MCF 10A (cell line): ENCODE data around the gene CCDC78. TPM values are rescaled to one million over a fixed set of nuclear protein-coding genes. Genes with fewer than 3 reads are reported as not detected.

Experiments used
- BruUV-seq: library from RNA; stranded (reverse); fragments of 400-500 nt; replicated peaks from 2 replicates; lab custom pipeline; 2021; lab: Mats Ljungman, UMichigan
- CTCF ChIA-PET: fragments of 300-600 bp; sonication (Branson Sonifier 250); formaldehyde crosslinking; extraction: SDS; loops from one replicate; lab custom pipeline; 2021; ENCODE audit warnings: antibody characterized with exemption, inconsistent platforms; lab: Yijun Ruan, JAX
- POLR2A ChIA-PET: fragments of 300-600, 350-650 bp; sonication (Branson Sonifier 250); formaldehyde crosslinking; extraction: SDS; loops from one replicate; lab custom pipeline; 2020; ENCODE audit warnings: antibody characterized with exemption, inconsistent platforms; lab: Yijun Ruan, JAX
- DNase-seq: peaks from one replicate; pipeline ENCODE4 v3.0.0-alpha.2; 2018; ENCODE audit not compliant: unreplicated experiment
- H3K27ac Mint-ChIP-seq: one replicate; pipeline ENCODE4 v1.8.0; 2022; ENCODE audit warnings: mild to moderate bottlenecking, low read depth, mixed read lengths; ENCODE audit not compliant: unreplicated experiment
- H3K27me3 Mint-ChIP-seq: one replicate; pipeline ENCODE4 v1.8.0; 2022; ENCODE audit warnings: mixed read lengths; ENCODE audit not compliant: insufficient read depth, unreplicated experiment
- H3K36me3 Mint-ChIP-seq: one replicate; pipeline ENCODE4 v1.8.0; 2022; ENCODE audit warnings: mild to moderate bottlenecking, moderate library complexity, mixed read lengths; ENCODE audit not compliant: insufficient read depth, unreplicated experiment
- H3K4me1 Mint-ChIP-seq: one replicate; pipeline ENCODE4 v1.8.0; 2022; ENCODE audit warnings: mixed read lengths; ENCODE audit not compliant: insufficient read depth, unreplicated experiment
- H3K4me3 Mint-ChIP-seq: one replicate; pipeline ENCODE4 v1.8.0; 2022; ENCODE audit warnings: mild to moderate bottlenecking, moderate library complexity, mixed read lengths; ENCODE audit not compliant: unreplicated experiment
- H3K9me3 Mint-ChIP-seq: one replicate; pipeline ENCODE4 v1.8.0; 2022; ENCODE audit warnings: mixed read lengths; ENCODE audit not compliant: unreplicated experiment
- intact Hi-C: fragments of 100-400 bp; cut with micrococcal nuclease; formaldehyde crosslinking; loops from 2 replicates; pipeline ENCODE4 v1.14.1; 2022
- microRNA-seq: library from miRNA; unstranded; fragments of <30 nt; microRNA quantifications from one replicate; pipeline ENCODE4 v1.2.0, GENCODE V29; 2022
- total RNA-seq: library from RNA; stranded (reverse); gene quantifications from 2 replicates; pipeline ENCODE4 v1.2.3, GENCODE V29; 2022
- TF ChIP-seq, protein P1 (sequence below): fragments of 200-600 bp; IDR thresholded peaks from one replicate; pipeline ENCODE4 v1.8.0; 2022; ENCODE audit warnings: antibody characterized with exemption, mild to moderate bottlenecking; ENCODE audit not compliant: unreplicated experiment

The CCDC78 gene
- total RNA-seq, 1 experiment from 2014 or later: 6.0 TPM

DNA sequence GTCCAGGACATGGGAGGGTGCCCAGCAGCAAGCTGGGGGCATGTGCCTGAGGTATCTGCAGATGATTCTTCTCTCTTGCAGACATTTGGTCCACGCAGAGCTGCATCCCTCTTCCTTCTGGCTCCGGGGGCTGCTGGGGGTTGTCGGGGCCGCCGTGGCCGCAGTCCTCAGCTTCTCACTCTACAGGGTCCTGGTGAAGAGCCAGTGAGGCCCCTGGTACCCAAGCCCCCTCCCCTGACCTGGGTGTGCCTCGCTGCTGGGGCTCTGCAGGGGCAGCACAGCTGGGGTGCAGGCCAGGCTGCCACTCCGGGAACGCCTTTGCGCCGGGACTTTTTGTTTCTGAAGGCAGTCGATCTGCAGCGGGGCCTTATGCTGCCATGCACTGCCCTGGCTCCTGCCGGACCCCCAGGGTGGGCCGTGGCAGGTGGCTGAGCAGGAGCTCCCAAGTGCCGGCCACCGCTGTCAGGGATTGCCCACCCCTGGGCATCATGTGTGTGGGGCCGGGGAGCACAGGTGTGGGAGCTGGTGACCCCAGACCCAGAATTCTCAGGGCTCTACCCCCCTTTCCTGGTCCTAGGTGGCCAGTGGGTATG, 52.7 kb downstream of the CCDC78 start:
- ChIA-PET POLR2A (interaction anchor here (0.7 to 1.3 kb wide), 5 partner anchors 9 to 47 kb away, joined by 3 to 4 read pairs (median 4); partner anchors contain the start of gene JMJD8), CTCF (no interaction called here)
- H3K4me3 Mint-ChIP-seq: no peak overlapping the region
- H3K27me3 Mint-ChIP-seq: no peaks in the 10 kb centered on the region
- peaks cover 50% of the 10 kb centered on the region for H3K36me3 Mint-ChIP-seq
- intact Hi-C loops: no loop called here
- H3K27ac Mint-ChIP-seq: peak overlapping the region; percentile 27
- H3K4me1 Mint-ChIP-seq: no peaks in the 10 kb centered on the region
- BruUV-seq: TSS peak; percentile 44
- no peak for DNase-seq
- TF ChIP-seq, protein P1, sequence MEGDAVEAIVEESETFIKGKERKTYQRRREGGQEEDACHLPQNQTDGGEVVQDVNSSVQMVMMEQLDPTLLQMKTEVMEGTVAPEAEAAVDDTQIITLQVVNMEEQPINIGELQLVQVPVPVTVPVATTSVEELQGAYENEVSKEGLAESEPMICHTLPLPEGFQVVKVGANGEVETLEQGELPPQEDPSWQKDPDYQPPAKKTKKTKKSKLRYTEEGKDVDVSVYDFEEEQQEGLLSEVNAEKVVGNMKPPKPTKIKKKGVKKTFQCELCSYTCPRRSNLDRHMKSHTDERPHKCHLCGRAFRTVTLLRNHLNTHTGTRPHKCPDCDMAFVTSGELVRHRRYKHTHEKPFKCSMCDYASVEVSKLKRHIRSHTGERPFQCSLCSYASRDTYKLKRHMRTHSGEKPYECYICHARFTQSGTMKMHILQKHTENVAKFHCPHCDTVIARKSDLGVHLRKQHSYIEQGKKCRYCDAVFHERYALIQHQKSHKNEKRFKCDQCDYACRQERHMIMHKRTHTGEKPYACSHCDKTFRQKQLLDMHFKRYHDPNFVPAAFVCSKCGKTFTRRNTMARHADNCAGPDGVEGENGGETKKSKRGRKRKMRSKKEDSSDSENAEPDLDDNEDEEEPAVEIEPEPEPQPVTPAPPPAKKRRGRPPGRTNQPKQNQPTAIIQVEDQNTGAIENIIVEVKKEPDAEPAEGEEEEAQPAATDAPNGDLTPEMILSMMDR: no peak
- H3K9me3 Mint-ChIP-seq: no peaks in the 10 kb centered on the region

DNA sequence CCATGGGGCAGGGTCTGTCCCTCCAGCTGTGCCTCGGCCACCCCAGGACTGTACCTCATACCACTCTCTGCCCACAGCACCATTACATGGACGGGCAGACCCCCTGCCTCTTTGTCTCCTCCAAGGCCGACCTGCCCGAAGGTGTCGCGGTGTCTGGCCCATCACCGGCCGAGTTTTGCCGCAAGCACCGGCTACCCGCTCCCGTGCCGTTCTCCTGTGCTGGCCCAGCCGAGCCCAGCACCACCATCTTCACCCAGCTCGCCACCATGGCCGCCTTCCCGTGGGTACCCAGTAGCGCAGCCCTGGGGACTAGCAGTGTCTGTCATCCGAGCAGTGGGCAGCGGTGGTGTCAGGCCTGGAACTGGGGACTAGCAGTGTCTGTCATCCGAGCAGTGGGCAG, 53.4 kb downstream of the CCDC78 start:
- Mint-ChIP-seq H3K4me3 (no peak overlapping the region), H3K9me3 (no peaks in the 10 kb centered on the region), H3K4me1 (no peaks in the 10 kb centered on the region), H3K27ac (no peak overlapping the region), H3K27me3 (no peaks in the 10 kb centered on the region), H3K36me3 (peaks cover 50% of the 10 kb centered on the region)
- ChIA-PET POLR2A (interaction anchor here (0.7 to 1.3 kb wide), 5 partner anchors 10 to 46 kb away, joined by 3 to 4 read pairs (median 4); partner anchors contain the start of gene JMJD8), CTCF (interaction anchor here (0.6 kb wide), 1 partner anchor 76 kb away, joined by 4 read pairs; no protein-coding TSS in a partner anchor)
- TF ChIP-seq, protein P1: no peak
- no peak for DNase-seq
- intact Hi-C loops: no loop called here
- no TSS peak for BruUV-seq

Small RNA genes lying within 50 kb of the gene (microRNA-seq; reads per million reads assigned to microRNA genes)
- not detected for gene MIR662

Other genes with a start within 250 kb of the CCDC78 start
- gene CAPN15, start 198.7 kb downstream of the CCDC78 start, total RNA-seq: 68.2 and 81.1 TPM in 2 replicates
- gene PRR35, start 166.0 kb downstream of the CCDC78 start, total RNA-seq: not detected in 2 replicates
- gene NHLRC4, start 159.4 kb downstream of the CCDC78 start, total RNA-seq: not detected in 2 replicates
- 45.6 and 47.4 TPM in 2 replicates for gene PIGQ, start 156.5 kb downstream of the CCDC78 start, total RNA-seq
- 17.1 and 17.7 TPM in 2 replicates for gene RAB40C, start 136.4 kb downstream of the CCDC78 start, total RNA-seq
- gene WFIKKN1, start 95.5 kb downstream of the CCDC78 start, total RNA-seq: 0.14 and 0.17 TPM in 2 replicates
- 104 and 106 TPM in 2 replicates for gene METTL26, start 90.1 kb downstream of the CCDC78 start, total RNA-seq
- 43.6 and 44.6 TPM in 2 replicates for gene MCRIP2, start 84.6 kb downstream of the CCDC78 start, total RNA-seq
- gene WDR90, start 77.1 kb downstream of the CCDC78 start, total RNA-seq: 40.4 and 47.9 TPM in 2 replicates
- 110 and 118 TPM in 2 replicates for gene RHOT2, start 58.3 kb downstream of the CCDC78 start, total RNA-seq
- 3.0 and 4.5 TPM in 2 replicates for gene RHBDL1, start 50.8 kb downstream of the CCDC78 start, total RNA-seq
- 99.3 and 124 TPM in 2 replicates for gene STUB1, start 46.0 kb downstream of the CCDC78 start, total RNA-seq
- gene JMJD8, start 42.1 kb downstream of the CCDC78 start, total RNA-seq: 23.6 and 33.4 TPM in 2 replicates
- gene WDR24, start 36.0 kb downstream of the CCDC78 start, total RNA-seq: 12.2 and 13.9 TPM in 2 replicates
- gene FBXL16, start 20.6 kb downstream of the CCDC78 start, total RNA-seq: 40.5 and 48.2 TPM in 2 replicates
- 56.3 and 69.5 TPM in 2 replicates for gene METRN, start 11.3 kb downstream of the CCDC78 start, total RNA-seq
- 54.7 and 55.8 TPM in 2 replicates for gene ANTKMT, start 5.3 kb downstream of the CCDC78 start, total RNA-seq
- gene HAGHL, start 663 bp upstream of the CCDC78 start, total RNA-seq: 20.1 and 24.5 TPM in 2 replicates
- 28.5 and 31.1 TPM in 2 replicates for gene CIAO3, start 14.6 kb upstream of the CCDC78 start, total RNA-seq
- 18.1 and 25.2 TPM in 2 replicates for gene MSLN, start 34.3 kb upstream of the CCDC78 start, total RNA-seq
- gene RPUSD1, start 61.9 kb upstream of the CCDC78 start, total RNA-seq: 19.8 and 24.9 TPM in 2 replicates
- 22.7 and 30.9 TPM in 2 replicates for gene CHTF18, start 62.2 kb upstream of the CCDC78 start, total RNA-seq
- gene GNG13, start 74.3 kb upstream of the CCDC78 start, total RNA-seq: not detected in 2 replicates
- 9.9 and 11.2 TPM in 2 replicates for gene LMF1, start 244.5 kb upstream of the CCDC78 start, total RNA-seq